NCI-H446 (cell line): ENCODE results near the gene SHISA9.

Source experiments
- DNase-seq, 2 experiments: peaks; one replicate each; lab custom pipeline; 2025; lab: John Stamatoyannopoulos, UW

The SHISA9 gene

GRCh38 chr16:12951976-12952375, 50.6 kb downstream of the SHISA9 start:
- no peak for DNase-seq

GRCh38 chr16:12958366-12958765, 57.0 kb downstream of the SHISA9 start:
- DNase-seq: no peak

- no peak for DNase-seq
Observed at GRCh38 chr16:12959072-12959471, 57.7 kb downstream of the SHISA9 start.

GRCh38 chr16:12961626-12962025, 60.2 kb downstream of the SHISA9 start:
- DNase-seq: no peak

- peak in 1 of 2 experiments; percentile 7 for DNase-seq
Observed at GRCh38 chr16:12964461-12964860, 63.1 kb downstream of the SHISA9 start.

GRCh38 chr16:12965274-12965804, 63.9 kb downstream of the SHISA9 start:
- peak in 1 of 2 experiments; percentile 28 for DNase-seq

GRCh38 chr16:12971241-12971640, 69.8 kb downstream of the SHISA9 start:
- peak; percentile 82 to 94 for DNase-seq

- no peak for DNase-seq
Observed at GRCh38 chr16:12972246-12972645, 70.8 kb downstream of the SHISA9 start.

GRCh38 chr16:12975766-12976165, 74.4 kb downstream of the SHISA9 start:
- no peak for DNase-seq

- DNase-seq: no peak
Observed at GRCh38 chr16:12976496-12976895, 75.1 kb downstream of the SHISA9 start.

GRCh38 chr16:12976936-12977335, 75.5 kb downstream of the SHISA9 start:
- peak in 1 of 2 experiments; percentile 10 for DNase-seq

- DNase-seq: no peak
Observed at GRCh38 chr16:12985516-12985915, 84.1 kb downstream of the SHISA9 start.

- DNase-seq: peak; percentile 11 to 50
Observed at GRCh38 chr16:12988071-12988470, 86.7 kb downstream of the SHISA9 start.

- no peak for DNase-seq
Observed at GRCh38 chr16:12992066-12992465, 90.7 kb downstream of the SHISA9 start.

- DNase-seq: no peak
Observed at GRCh38 chr16:12994402-12994801, 93.0 kb downstream of the SHISA9 start.

GRCh38 chr16:12995721-12996372, 94.4 kb downstream of the SHISA9 start:
- DNase-seq: peak in 1 of 2 experiments; percentile 52

- no peak for DNase-seq
Observed at GRCh38 chr16:12998361-12999085, 97.1 kb downstream of the SHISA9 start.

- DNase-seq: no peak
Observed at GRCh38 chr16:12999368-12999767, 98.0 kb downstream of the SHISA9 start.

- DNase-seq: no peak
Observed at GRCh38 chr16:13005721-13006247, 104.4 kb downstream of the SHISA9 start.

- no peak for DNase-seq
Observed at GRCh38 chr16:13012601-13013000, 111.2 kb downstream of the SHISA9 start.

GRCh38 chr16:13013043-13013442, 111.6 kb downstream of the SHISA9 start:
- peak in 1 of 2 experiments; percentile 5 for DNase-seq

GRCh38 chr16:13014476-13014875, 113.1 kb downstream of the SHISA9 start:
- no peak for DNase-seq

GRCh38 chr16:13018026-13018425, 116.6 kb downstream of the SHISA9 start:
- no peak for DNase-seq
